Measurements from ENCODE around the gene DHX34. TPM values are rescaled to one million over a fixed set of nuclear protein-coding genes. Genes with fewer than 3 reads are reported as not detected.
"Not testable (repeated sequence)": the region's sequence is repeated elsewhere in the genome, so short reads cannot be mapped to it uniquely, and the experiment has no call there.

Gene DHX34, protein sequence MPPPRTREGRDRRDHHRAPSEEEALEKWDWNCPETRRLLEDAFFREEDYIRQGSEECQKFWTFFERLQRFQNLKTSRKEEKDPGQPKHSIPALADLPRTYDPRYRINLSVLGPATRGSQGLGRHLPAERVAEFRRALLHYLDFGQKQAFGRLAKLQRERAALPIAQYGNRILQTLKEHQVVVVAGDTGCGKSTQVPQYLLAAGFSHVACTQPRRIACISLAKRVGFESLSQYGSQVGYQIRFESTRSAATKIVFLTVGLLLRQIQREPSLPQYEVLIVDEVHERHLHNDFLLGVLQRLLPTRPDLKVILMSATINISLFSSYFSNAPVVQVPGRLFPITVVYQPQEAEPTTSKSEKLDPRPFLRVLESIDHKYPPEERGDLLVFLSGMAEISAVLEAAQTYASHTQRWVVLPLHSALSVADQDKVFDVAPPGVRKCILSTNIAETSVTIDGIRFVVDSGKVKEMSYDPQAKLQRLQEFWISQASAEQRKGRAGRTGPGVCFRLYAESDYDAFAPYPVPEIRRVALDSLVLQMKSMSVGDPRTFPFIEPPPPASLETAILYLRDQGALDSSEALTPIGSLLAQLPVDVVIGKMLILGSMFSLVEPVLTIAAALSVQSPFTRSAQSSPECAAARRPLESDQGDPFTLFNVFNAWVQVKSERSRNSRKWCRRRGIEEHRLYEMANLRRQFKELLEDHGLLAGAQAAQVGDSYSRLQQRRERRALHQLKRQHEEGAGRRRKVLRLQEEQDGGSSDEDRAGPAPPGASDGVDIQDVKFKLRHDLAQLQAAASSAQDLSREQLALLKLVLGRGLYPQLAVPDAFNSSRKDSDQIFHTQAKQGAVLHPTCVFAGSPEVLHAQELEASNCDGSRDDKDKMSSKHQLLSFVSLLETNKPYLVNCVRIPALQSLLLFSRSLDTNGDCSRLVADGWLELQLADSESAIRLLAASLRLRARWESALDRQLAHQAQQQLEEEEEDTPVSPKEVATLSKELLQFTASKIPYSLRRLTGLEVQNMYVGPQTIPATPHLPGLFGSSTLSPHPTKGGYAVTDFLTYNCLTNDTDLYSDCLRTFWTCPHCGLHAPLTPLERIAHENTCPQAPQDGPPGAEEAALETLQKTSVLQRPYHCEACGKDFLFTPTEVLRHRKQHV
- 7.5 and 10.4 TPM in 2 replicates for total RNA-seq (2014; rRNA removed; shearing (Covaris generic))

DNA sequence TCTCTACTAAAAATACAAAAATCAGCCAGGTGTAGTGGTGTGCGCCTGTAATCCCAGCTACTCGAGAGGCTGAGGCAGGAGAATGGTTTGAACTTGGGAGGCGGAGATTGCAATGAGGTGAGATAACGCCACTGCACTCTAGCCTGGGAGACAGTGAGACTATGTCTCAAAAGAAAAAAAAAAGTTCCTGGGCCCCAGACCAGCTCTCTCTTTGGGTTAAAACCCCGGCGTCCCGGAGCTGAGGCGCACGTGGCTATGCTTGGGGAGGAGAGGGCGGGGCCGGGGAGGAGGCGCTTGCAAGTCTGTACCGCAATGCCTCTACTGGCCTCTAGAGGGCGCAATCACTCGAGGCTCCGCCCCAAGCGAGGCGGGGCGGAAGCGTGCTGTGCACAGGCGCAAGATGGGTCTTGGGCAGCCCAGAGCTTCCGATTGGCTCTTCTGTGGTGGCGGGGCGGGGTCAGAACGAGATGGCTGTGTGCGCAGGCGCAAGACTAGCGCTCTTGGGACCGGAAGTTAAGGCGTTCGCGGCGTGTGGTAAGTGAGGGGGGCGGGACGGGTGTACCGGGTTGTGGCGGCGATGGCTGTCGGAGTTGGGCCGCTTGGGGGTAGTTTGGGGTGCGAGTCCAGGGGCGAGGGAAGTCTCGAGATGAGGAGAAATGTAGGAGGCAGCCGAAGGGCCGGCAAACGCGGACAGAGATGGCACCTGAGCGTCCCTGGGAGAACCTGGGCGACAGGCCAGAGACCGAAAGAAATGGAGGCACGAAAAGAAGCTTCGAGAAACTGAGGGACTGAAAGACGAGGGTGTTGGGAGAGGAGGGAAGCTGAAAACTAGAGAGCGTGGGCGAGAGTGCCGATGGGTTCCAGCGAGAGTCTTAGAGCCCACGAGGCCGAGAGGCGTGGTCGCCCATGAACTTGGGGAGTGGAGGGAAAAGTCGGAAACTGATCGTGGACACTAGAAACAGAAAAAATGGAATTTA is at the start of gene DHX34:
Gene DHX34 (plus strand): TSS at position 497 of the 977 bp plus-strand sequence. CDS start 3,716 bp downstream, outside the sequence.
- peak; percentile 91 for DNase-seq (ENCODE audit: low spot score)

DNA sequence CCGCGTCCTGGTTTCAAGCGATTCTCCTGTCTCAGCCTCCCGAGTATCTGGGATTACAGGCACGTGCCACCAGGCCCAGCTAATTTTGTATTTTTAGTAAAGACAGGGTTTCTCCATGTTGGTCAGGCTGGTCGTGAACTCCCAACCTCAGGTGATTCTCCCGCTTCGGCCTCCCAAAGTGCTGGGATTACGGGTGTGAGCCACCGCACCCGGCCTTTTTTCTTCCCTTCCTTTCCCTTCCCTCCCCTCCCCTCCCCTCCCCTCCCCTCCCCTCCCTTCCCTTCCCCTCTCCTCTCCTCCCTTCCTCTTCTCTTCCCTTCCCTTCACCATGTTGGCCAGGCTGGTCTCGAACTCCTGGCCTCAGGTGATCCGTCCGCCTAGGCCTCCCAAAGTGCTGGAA is 48.2 kb upstream of the DHX34 start:
- DNase-seq (ENCODE audit: low spot score) = not testable (repeated sequence)

DNA sequence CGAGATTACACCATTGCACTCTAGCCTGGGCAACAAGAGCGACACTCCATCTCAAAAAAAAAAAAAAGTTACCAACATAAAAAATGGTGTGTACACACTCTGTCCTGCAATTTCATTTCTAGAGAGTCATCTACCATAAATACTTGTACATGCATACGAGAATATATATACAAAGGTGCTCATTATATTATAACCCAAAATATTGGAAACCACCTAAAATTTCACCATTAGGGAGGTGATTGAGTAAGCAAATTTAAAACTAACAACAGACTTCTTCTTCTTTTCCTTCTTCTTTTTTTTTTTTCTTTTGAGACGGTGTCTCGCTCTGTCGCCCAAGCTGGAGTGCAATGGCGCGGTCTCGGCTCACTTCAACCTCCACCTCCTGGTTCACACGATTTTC is 46.9 kb upstream of the DHX34 start:
- no peak for DNase-seq (ENCODE audit: low spot score)

DNA sequence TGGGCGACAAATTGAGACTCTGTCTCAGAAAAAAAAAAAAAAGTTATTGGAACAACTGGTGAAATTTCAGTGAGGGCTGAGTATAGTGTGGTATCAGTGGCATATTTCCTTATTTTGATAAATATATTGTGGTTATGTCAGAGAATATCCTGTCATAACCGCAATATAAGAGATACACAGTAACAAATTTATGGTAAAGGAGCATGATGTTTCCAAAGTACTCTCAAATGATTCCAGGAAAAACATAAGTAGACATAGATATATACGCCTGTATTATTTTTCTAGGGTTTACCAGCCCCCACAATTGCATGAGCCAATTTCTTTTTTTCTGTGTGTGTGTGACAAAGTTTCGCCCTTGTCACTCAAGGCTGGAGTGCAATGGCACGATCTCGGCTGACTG is 45.1 kb upstream of the DHX34 start:
- DNase-seq (ENCODE audit: low spot score) = no peak

DNA sequence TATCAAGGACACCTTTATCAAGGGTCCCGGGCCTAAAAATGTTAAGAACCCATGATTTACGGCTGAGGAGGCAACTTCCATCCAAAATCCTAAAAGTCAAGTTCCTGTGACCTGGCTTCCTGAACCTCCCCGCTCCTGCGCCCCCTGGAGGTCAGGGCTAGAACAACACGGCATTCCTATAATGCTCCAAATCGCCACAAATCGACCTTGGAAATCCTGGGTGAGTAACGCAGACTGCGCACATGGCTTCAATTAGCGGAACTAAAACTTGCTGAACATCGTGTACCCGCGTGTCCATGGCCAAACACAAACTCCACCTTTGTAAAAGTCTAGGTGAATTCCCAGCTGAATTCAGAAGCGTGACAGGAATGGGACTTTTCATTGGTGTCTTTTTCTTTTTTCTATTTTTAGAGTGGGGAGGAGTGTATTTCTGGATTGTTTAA is 43.8 kb upstream of the DHX34 start:
- DNase-seq (ENCODE audit: low spot score) = peak; percentile 45

DNA sequence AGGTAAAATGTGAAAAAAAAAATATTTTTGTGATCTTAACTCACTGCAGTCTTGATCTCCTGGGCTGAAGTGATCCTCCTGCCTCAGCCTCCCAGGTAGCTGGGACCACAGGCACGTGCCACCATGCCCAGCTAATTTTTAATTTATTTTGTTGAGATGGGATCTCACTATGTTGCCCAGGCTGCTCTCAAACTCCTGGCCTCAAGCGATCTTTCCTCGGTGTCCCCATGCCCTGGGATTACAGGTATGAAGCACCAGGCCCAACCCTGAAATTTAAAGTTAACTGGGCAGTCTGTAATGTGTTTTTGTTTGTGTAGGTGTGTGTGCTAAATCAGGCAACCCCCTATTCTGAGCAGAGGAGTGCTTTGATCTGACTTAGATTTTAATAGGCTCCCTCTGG is 42.8 kb upstream of the DHX34 start:
- DNase-seq (ENCODE audit: low spot score) = no peak

DNA sequence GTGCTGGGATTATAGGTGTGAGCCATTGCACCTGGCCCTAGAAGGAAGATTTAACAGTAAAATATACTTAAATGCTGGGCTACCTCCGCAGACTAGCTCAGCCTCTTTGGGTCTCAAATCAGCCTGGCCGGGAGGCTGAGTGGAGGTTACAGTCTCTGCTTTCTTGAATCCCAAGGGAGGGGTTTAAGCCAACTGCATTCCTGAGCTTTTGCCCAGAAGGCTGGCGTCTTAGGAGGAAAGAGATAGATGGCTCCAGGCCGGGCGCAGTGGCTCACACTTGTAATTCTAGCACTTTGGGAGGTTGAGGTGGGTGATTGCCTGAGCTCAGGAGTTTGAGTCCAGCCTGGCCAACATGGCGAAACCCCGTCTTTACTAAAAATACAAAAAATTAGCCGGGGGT is 40.1 kb upstream of the DHX34 start:
- no peak for DNase-seq (ENCODE audit: low spot score)

DNA sequence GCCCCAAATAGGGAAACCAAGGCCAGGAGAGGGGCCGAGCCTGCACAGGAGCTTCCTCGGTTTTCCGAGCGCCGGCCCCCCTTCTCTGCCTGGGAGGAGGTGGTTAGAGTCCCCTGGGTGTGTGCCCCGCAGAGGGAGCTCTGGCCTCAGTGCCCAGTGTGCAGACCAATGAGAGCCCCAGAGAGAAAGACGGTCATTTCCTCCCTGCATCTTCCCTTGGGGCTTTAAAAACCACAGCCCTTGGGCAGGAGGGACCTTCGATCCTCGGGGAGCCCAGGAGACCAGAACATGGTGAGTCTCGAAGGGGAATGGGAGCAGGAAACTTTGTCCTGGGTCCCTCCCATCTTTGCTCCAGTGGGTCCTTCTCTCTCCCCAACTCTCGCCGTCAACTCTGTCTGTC is 39.5 kb upstream of the DHX34 start, which contains the start of gene C5AR1:
Gene C5AR1 (plus strand): TSS at position 254 of the 400 bp plus-strand sequence. CDS start 35 bp downstream, at position 289.
- no peak for DNase-seq (ENCODE audit: low spot score)

DNA sequence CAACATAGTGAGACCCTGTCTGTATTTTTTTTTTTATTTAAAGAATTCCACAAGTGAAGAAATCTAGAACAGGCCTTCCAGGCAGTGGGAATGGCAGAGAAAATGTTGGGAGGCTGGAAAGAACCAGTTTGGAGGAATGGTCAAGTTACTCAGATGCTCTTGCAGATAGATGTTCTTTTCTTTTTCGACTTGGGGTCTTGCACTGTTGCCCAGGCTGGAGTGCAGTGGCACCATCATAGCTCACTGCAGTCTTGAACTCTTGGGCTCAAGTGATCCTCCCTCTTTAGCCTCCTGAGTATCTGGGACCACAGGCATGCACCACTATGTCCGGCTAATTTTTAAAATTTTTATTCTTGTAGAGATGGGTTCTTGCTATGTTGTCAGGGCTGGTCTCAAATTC is 38.8 kb upstream of the DHX34 start:
- DNase-seq (ENCODE audit: low spot score) = no peak

DNA sequence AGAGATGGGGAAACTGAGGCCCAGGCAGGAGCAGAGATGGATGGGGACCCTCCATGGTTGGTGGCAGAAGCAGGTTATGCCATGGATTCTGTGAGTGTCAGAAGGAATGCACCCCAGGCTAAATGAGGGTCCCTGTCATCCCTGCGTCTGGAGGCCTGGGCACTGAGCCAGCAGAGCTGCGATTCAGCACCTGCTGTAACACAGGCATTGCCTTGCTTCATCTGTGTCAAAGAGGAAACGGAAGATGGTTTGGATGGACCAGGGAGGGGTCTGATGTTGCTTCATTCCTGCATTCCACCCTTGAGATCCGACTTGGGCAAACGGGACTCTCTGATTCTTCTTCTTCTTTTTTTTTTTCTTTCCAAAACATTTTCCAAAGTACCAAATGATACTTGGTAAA is 38.3 kb upstream of the DHX34 start:
- DNase-seq (ENCODE audit: low spot score) = no peak

DNA sequence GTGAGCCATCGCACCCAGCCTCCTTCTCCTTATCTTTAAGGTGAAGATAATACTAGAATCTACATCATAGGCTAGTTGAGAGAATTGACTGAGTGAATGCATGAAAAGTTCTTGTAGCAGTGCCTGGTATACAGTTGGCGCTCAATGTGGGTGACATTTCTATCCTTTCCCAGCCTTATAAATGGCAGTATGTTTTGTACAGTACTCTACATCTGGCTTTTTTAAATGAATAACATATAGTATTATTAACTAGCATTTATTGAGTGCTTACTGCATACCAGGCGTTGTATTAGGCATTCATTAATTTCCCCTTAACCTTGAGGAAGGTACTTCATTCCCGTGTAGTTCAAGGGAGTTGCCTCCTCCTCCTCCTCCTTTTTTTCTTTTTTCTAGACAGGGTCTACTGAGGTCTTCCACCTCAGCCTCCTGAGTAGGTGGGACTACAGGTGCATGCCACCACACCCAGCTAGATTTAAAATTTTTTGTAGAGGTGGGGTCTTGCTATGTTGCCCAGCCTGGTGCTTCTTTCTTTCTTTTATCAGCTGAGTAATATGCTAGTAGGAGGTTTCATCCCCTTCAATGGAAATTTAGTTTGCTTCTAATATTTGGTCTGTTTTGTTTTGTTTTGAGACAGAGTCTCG is 36.6 kb upstream of the DHX34 start:
- no peak for DNase-seq (ENCODE audit: low spot score)

DNA sequence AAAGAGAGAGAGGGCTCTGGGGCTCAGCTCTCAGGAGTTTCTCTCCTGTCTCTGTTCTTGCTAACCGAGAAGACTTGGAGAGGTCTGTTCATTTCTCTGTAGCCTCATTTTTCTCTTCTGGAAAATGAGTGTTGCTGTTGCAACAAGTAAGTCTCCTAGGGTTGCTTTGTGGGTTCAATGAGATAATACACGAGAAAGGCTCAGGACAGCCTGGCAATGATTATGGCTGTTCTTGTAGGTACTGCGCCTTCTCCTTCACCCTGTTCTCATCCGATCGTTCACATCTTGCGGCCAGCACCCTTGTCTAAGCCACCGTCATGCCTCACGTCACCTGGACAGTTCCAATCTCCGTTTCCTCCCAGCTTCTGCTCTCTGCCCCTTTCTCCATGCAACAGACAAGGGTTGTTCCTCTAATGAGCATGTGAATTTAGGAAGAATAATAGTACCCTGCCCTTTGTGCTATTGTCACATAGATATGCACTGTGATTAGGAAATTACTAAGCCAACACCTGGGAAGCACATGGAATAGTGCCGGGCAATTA is 35.3 kb upstream of the DHX34 start:
- no peak for DNase-seq (ENCODE audit: low spot score)

DNA sequence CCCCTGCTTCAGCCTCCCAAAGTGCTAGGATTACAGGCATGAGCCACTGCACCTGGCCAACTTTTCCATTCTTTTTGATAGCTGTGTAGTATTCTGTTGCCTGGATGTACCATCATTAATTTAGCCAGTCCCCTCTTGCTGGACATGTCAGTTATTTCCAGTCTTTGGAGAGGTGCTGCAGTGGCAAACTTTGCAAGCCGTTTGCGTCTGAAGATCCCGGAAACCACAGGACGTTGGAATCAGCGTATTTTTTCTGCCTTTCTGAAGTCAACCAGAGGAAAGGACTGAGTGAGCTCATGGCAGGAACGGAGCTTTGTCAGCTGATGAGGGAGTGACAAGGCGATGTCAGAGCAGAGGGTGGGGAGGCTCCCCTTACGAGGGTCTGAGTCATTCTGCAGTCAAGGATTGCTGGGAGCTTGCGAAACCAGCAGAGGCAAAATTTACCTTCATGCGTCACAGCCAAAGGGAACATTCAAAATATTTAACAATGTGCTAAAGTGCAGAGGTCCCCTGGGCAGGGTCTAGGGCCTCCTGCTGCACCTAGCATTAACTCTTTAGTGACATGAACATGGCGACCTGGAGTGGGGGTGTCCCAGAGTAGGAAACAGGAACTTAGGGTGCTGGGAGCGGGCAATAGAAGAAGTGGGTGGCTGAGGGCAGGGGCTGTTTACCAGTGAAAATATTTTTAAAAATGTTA is 33.8 kb upstream of the DHX34 start:
- DNase-seq (ENCODE audit: low spot score) = peak; percentile 91

DNA sequence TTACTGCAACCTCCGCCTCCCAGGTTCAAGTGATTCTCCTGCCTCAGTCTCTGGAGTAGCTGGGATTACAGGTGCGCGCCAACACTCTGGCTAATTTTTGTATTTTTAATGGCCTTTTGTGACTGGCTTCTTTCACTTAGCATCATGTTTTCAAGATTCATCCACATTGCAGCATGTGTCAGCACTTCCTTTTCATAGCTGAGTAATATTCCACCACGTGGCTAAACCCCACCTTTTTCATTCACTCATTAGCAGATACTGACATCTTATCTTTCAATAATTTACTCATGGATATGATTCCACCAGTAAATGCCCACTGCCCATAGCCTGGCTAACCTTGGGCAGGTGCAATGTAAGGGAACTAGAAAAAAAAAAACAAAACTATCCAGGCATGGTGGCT is 32.6 kb upstream of the DHX34 start:
- DNase-seq (ENCODE audit: low spot score) = no peak

DNA sequence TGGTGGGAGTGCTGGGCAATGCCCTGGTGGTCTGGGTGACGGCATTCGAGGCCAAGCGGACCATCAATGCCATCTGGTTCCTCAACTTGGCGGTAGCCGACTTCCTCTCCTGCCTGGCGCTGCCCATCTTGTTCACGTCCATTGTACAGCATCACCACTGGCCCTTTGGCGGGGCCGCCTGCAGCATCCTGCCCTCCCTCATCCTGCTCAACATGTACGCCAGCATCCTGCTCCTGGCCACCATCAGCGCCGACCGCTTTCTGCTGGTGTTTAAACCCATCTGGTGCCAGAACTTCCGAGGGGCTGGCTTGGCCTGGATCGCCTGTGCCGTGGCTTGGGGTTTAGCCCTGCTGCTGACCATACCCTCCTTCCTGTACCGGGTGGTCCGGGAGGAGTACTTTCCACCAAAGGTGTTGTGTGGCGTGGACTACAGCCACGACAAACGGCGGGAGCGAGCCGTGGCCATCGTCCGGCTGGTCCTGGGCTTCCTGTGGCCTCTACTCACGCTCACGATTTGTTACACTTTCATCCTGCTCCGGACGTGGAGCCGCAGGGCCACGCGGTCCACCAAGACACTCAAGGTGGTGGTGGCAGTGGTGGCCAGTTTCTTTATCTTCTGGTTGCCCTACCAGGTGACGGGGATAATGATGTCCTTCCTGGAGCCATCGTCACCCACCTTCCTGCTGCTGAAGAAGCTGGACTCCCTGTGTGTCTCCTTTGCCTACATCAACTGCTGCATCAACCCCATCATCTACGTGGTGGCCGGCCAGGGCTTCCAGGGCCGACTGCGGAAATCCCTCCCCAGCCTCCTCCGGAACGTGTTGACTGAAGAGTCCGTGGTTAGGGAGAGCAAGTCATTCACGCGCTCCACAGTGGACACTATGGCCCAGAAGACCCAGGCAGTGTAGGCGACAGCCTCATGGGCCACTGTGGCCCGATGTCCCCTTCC is 28.9 kb upstream of the DHX34 start:
- DNase-seq (ENCODE audit: low spot score) = no peak

DNA sequence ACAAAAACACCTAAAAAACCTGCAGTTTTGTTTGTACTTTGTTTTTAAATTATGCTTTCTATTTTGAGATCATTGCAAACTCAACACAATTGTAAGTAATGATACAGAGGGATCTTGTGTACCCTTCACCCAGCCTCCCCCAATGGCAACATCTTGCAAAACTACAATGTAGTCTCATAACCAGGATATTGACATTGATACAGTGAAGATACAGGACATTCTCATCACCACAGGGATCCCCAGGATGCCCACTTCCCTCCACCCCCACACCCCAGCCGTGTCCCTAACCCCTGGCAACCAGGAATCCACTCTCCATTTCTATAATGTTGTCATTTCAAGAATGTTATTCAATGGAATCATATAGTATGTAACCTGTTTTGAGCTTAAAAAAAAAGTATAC is 27.5 kb upstream of the DHX34 start:
- DNase-seq (ENCODE audit: low spot score) = no peak

DNA sequence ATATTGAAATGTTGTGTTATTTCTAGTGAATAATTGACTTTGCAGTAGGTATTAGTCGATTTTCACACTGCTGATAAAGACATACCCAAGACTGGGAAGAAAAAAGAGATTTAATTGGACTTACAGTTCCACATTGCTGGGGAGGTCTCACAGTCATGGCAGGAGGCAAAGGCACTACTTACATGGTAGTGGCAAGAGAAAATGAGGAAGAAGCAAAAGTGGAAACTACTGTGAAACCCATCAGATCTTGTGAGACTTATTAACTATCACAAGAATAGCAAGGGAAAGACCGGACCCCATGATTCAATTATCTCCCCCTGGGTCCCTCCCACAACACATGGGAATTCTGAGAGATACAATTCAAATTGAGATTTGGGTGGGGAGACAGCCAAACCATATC is 27.1 kb upstream of the DHX34 start:
- no peak for DNase-seq (ENCODE audit: low spot score)

DNA sequence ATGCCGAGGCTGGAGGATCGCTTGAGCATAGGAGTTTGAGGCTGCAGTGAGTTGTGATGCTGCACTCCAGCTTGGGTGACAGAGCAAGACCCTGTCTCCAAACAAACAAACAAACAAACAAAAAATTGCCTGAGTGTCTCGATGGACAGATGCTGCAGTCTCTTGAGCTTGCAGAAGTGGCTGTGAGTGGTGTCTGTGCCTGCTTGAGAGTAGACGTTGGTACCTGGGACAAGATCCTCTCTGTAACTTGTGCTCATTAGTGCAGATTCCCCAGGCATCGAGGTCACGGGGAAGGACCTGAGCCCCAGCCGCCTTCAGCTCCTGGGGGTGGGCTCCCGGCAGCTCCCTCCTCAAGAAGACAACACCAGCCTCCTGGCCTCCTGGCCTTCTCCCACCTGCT is 25.7 kb upstream of the DHX34 start:
- no peak for DNase-seq (ENCODE audit: low spot score)
